HL-60/S4 treated with retinoic acid at 250 ng/mL for 4 days and 3 days (cell line): ENCODE data around the gene SLC6A18.
"Not testable (repeated sequence)": the region's sequence is repeated elsewhere in the genome, so short reads cannot be mapped to it uniquely, and the experiment has no call there.

Experiments
- in situ Hi-C: fragments of 300-500 bp; cut with MboI; formaldehyde crosslinking; loops from 2 replicates; pipeline ENCODE4 v1.7.0; 2022; ENCODE audit warnings: low sequenced_read_pairs

Gene SLC6A18

GRCh38 chr5:1284336-1284970 is 59.3 kb downstream of the SLC6A18 start:
- in situ Hi-C loops: not testable (repeated sequence)

- in situ Hi-C loops: no loop called here
These were observed 60.0 kb downstream of the SLC6A18 start for GRCh38 chr5:1285141-1285540.

GRCh38 chr5:1285883-1286291 is 60.7 kb downstream of the SLC6A18 start:
- in situ Hi-C loops: no loop called here

- in situ Hi-C loops: no loop called here
These were observed 63.5 kb downstream of the SLC6A18 start for GRCh38 chr5:1288439-1289335.

GRCh38 chr5:1289559-1289958 is 64.4 kb downstream of the SLC6A18 start:
- in situ Hi-C loops: not testable (repeated sequence)

- in situ Hi-C loops: not testable (repeated sequence)
These were observed 65.8 kb downstream of the SLC6A18 start for GRCh38 chr5:1290956-1291355.

GRCh38 chr5:1291611-1292080 is 66.5 kb downstream of the SLC6A18 start:
- in situ Hi-C loops: no loop called here

- in situ Hi-C loops: no loop called here
These were observed 67.0 kb downstream of the SLC6A18 start for GRCh38 chr5:1292139-1292538.

- in situ Hi-C loops: no loop called here
These were observed 67.8 kb downstream of the SLC6A18 start for GRCh38 chr5:1292846-1293415.

- in situ Hi-C loops: no loop called here
These were observed 68.4 kb downstream of the SLC6A18 start for GRCh38 chr5:1293416-1294205.

- in situ Hi-C loops: no loop called here
These were observed 69.1 kb downstream of the SLC6A18 start for GRCh38 chr5:1294206-1294834.

GRCh38 chr5:1294835-1295649 is 69.9 kb downstream of the SLC6A18 start, which contains the start of gene TERT:
Gene TERT (minus strand): TSS chr5:1295068. CDS start chr5:1294989, 79 bp downstream.
- in situ Hi-C loops: no loop called here

- in situ Hi-C loops: no loop called here
These were observed 70.5 kb downstream of the SLC6A18 start for GRCh38 chr5:1295650-1296037.
